OCI-LY7 (cell line): ENCODE data around the gene RHOB. TPM values are rescaled to one million over a fixed set of nuclear protein-coding genes. Genes with fewer than 3 reads are reported as not detected.

Experiments used
- BruUV-seq: library from RNA; stranded (reverse); fragments of 400-500 nt; replicated peaks from 2 replicates; lab custom pipeline; 2021; lab: Mats Ljungman, UMichigan
- CTCF ChIA-PET: fragments of 300-600 bp; sonication (Branson Sonifier 250); formaldehyde crosslinking; loops from one replicate; lab custom pipeline; 2022; ENCODE audit warnings: antibody characterized with exemption; ENCODE audit not compliant: unreplicated experiment; lab: Charles Lee
- POLR2A ChIA-PET: fragments of 300-600 bp; sonication (Branson Sonifier 250); formaldehyde crosslinking; loops from one replicate; lab custom pipeline; 2022; ENCODE audit warnings: antibody characterized with exemption; lab: Charles Lee
- DNase-seq: peaks from one replicate; pipeline ENCODE4 v3.0.0-alpha.2; 2015; ENCODE audit warnings: low spot score
- H2AFZ ChIP-seq: fragments of 200-600 bp; sonication (generic), shearing (Covaris generic); 2 replicates; pipeline ENCODE4 v1.6.1; 2014; ENCODE audit warnings: mild to moderate bottlenecking, antibody characterized with exemption, low read length, moderate library complexity
- H3K27ac ChIP-seq: fragments of 200-600 bp; sonication (generic); 2 replicates; pipeline ENCODE4 v1.5.1; 2014; ENCODE audit warnings: mixed run types, low read depth, mild to moderate bottlenecking, moderate library complexity, low read length, inconsistent platforms; ENCODE audit not compliant: poor library complexity, severe bottlenecking
- H3K36me3 ChIP-seq: fragments of 200-600 bp; sonication (generic); 2 replicates; pipeline ENCODE4 v1.6.1; 2014; ENCODE audit warnings: mild to moderate bottlenecking, antibody characterized with exemption, low read length, moderate library complexity, mixed read lengths; ENCODE audit not compliant: insufficient read depth
- H3K4me1 ChIP-seq: fragments of 200-600 bp; sonication (generic); 2 replicates; pipeline ENCODE4 v1.5.1; 2014; ENCODE audit warnings: mild to moderate bottlenecking, low read length; ENCODE audit not compliant: insufficient read depth, poor library complexity, severe bottlenecking
- H3K4me2 ChIP-seq: fragments of 200-600 bp; sonication (generic); 2 replicates; pipeline ENCODE4 v1.6.1; 2014; ENCODE audit warnings: mild to moderate bottlenecking, low read length
- H3K4me3 ChIP-seq: fragments of 200-600 bp; sonication (generic); 2 replicates; pipeline ENCODE4 v1.5.1; 2014; ENCODE audit warnings: mild to moderate bottlenecking, low read depth, low read length; ENCODE audit not compliant: poor library complexity, severe bottlenecking
- H3K79me2 ChIP-seq: fragments of 200-600 bp; sonication (generic); 2 replicates; pipeline ENCODE4 v1.6.1; 2016; ENCODE audit warnings: low read depth, mild to moderate bottlenecking, low read length, moderate library complexity, mixed read lengths; ENCODE audit not compliant: insufficient read depth
- H3K9me2 ChIP-seq: fragments of 200-600 bp; sonication (generic); 2 replicates; pipeline ENCODE4 v1.6.1; 2016; ENCODE audit warnings: mild to moderate bottlenecking, low read length, mixed read lengths; ENCODE audit not compliant: insufficient read depth
- H3K9me3 ChIP-seq: fragments of 200-600 bp; sonication (generic); 2 replicates; pipeline ENCODE4 v1.6.1; 2014; ENCODE audit warnings: mild to moderate bottlenecking, mixed run types, low read length, mixed read lengths
- H4K20me1 ChIP-seq: fragments of 200-600 bp; sonication (generic); 2 replicates; pipeline ENCODE4 v1.6.1; 2014; ENCODE audit warnings: mild to moderate bottlenecking, antibody characterized with exemption, low read length, moderate library complexity, mixed read lengths; ENCODE audit not compliant: insufficient read depth
- EZH2phosphoT487 ChIP-seq: fragments of 200-600 bp; sonication (generic); IDR thresholded peaks from 2 replicates; pipeline ENCODE4 v1.6.1; 2018; ENCODE audit warnings: low read depth, borderline replicate concordance, mild to moderate bottlenecking, mixed run types, antibody characterized with exemption, low read length, moderate library complexity, mixed read lengths
- intact Hi-C: fragments of 100-400 bp; cut with micrococcal nuclease; formaldehyde crosslinking; loops from one replicate; pipeline ENCODE4 v1.10.0; 2022; ENCODE audit not compliant: unreplicated experiment
- total RNA-seq, 2 experiments: library from RNA; depleted of rRNA in 1 of 2; stranded (reverse); fragments of >200 nt in 1 of 2; shearing (Covaris generic) in 1 of 2; gene quantifications; 2 replicates each; pipeline ENCODE4 v1.2.3, GENCODE V29; 2014 to 2022
- TF ChIP-seq, protein P1 (sequence below): fragments of 200-600 bp; sonication (generic); conservative IDR thresholded peaks from 2 replicates; pipeline ENCODE4 v1.5.1; 2014; ENCODE audit warnings: mild to moderate bottlenecking, antibody characterized with exemption, low read length, moderate library complexity, mixed read lengths

RHOB gene
- total RNA-seq, 2 experiments from 2014 or later = 0.36 TPM; not detected in 1

DNA sequence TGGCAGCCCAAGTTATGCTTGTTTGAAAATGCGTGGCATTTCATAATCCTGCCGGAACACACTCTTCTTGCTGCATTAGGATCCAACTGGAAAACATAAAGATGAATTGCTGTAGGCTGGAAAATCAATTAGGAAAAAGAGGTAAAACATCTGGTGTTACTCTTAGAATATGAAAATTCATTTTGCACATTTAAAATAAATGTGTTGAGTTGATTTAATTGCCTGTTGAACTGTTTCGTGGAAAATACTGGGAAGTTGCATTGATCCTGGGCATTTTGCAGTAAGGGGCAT lies 4.1 kb downstream of the RHOB start:
- TF ChIP-seq EZH2phosphoT487 = no peak
- TF ChIP-seq, protein P1, sequence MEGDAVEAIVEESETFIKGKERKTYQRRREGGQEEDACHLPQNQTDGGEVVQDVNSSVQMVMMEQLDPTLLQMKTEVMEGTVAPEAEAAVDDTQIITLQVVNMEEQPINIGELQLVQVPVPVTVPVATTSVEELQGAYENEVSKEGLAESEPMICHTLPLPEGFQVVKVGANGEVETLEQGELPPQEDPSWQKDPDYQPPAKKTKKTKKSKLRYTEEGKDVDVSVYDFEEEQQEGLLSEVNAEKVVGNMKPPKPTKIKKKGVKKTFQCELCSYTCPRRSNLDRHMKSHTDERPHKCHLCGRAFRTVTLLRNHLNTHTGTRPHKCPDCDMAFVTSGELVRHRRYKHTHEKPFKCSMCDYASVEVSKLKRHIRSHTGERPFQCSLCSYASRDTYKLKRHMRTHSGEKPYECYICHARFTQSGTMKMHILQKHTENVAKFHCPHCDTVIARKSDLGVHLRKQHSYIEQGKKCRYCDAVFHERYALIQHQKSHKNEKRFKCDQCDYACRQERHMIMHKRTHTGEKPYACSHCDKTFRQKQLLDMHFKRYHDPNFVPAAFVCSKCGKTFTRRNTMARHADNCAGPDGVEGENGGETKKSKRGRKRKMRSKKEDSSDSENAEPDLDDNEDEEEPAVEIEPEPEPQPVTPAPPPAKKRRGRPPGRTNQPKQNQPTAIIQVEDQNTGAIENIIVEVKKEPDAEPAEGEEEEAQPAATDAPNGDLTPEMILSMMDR = no peak
- Histone ChIP-seq H4K20me1 (no peaks in the 10 kb centered on the region), H2AFZ (no peak overlapping the region), H3K36me3 (no peaks in the 10 kb centered on the region), H3K9me2 (no peaks in the 10 kb centered on the region), H3K4me1 (peaks cover 3% of the 10 kb centered on the region), H3K9me3 (no peaks in the 10 kb centered on the region), H3K79me2 (no peaks in the 10 kb centered on the region), H3K27ac (no peak overlapping the region), H3K4me3 (no peak overlapping the region), H3K4me2 (no peak overlapping the region)
- CTCF ChIA-PET = no interaction called here
- POLR2A ChIA-PET = interaction anchor here (0.7 kb wide), 1 partner anchor 93 kb away, joined by 4 read pairs; no protein-coding TSS in a partner anchor
- BruUV-seq = no TSS peak
- intact Hi-C loops = no loop called here
- no peak for DNase-seq

DNA sequence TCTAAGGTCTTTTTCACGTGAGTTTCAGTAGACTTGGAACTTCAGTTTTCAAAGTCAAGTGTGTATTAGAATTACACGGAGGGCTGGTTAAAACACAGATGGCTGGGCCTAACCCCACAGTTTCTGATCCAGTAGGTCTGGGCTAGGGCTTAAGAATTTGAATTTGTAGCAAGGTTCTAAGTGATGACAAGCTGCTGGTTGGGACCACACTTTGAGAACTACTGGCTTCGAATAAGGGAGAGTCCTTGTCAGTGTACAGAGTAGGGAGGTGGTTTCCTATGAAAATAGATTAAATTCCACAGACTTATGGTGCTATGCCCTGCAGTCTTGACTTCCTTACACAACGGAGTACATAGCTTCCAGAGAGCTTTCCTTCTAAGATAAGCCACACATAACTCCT lies 4.5 kb downstream of the RHOB start:
- ChIA-PET POLR2A (interaction anchor here (0.7 kb wide), 3 partner anchors 26 to 93 kb away, joined by 3 to 4 read pairs (median 3); no protein-coding TSS in a partner anchor), CTCF (no interaction called here)
- H3K9me2 ChIP-seq = no peaks in the 10 kb centered on the region
- H3K36me3 ChIP-seq = no peaks in the 10 kb centered on the region
- no peaks in the 10 kb centered on the region for H4K20me1 ChIP-seq
- peaks cover under 1% of the 10 kb centered on the region for H3K4me1 ChIP-seq
- H3K4me2 ChIP-seq = no peak overlapping the region
- no peak overlapping the region for H3K4me3 ChIP-seq
- intact Hi-C loops = no loop called here
- H2AFZ ChIP-seq = no peak overlapping the region
- H3K27ac ChIP-seq = no peak overlapping the region
- no peaks in the 10 kb centered on the region for H3K9me3 ChIP-seq
- no peak for DNase-seq
- no peaks in the 10 kb centered on the region for H3K79me2 ChIP-seq
- BruUV-seq = no TSS peak
- no peak for TF ChIP-seq EZH2phosphoT487
- TF ChIP-seq, protein P1 = no peak

DNA sequence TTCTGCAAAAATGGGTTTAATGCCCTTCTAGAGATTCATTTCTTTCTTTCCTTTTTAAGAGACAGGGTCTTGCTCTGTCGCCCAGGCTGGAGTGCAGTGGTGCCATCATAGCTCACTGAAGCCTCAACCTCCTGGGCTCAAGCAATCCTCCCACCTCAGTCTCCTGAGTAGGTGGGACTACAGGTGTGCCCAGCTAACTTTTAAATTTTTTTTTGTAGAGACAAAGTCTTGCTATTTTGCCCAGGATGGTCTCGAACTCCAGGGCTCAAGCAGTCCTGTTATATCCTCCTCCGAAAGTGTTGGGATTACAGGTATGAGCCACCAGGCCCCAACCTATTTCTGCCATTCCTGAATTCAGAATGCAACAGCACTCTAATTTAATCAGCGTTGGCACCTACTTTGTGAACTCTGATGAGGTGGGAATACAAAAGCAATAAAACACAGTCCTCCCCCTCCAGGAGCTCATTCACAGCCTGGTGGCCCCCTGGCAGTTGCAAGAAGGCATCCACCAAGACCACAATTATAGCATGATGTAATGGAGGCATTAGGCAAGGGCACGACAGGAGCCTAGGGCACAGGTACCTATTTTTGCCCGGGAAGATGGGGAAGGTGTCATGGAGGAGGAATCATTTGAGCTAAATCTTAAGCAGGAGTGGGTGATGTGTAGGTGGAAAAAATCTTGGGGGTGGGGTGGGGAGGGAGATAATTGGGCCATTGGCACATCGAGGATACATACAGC lies 5.1 kb downstream of the RHOB start:
- ChIA-PET CTCF (no interaction called here), POLR2A (interaction anchor here (0.6 to 0.7 kb wide), 4 partner anchors 25 to 180 kb away, joined by 3 to 5 read pairs (median 4); no protein-coding TSS in a partner anchor)
- BruUV-seq = no TSS peak
- TF ChIP-seq, protein P1 = no peak
- TF ChIP-seq EZH2phosphoT487 = no peak
- Histone ChIP-seq H3K4me1 (no peaks in the 10 kb centered on the region), H3K4me2 (no peak overlapping the region), H3K79me2 (no peaks in the 10 kb centered on the region), H2AFZ (no peak overlapping the region), H3K9me2 (no peaks in the 10 kb centered on the region), H3K9me3 (no peaks in the 10 kb centered on the region), H3K4me3 (no peak overlapping the region), H3K36me3 (no peaks in the 10 kb centered on the region), H3K27ac (no peak overlapping the region), H4K20me1 (no peaks in the 10 kb centered on the region)
- intact Hi-C loops = no loop called here
- DNase-seq = no peak
